GM21737 (cell line): ENCODE data around the gene SLC2A10.

Experiments used
- ATAC-seq: cut with Tn5 transposase; IDR thresholded peaks from one replicate; pipeline ENCODE4 v1.9.1; 2021; ENCODE audit warnings: mild to moderate bottlenecking, moderate library complexity; ENCODE audit not compliant: unreplicated experiment

The SLC2A10 gene

DNA sequence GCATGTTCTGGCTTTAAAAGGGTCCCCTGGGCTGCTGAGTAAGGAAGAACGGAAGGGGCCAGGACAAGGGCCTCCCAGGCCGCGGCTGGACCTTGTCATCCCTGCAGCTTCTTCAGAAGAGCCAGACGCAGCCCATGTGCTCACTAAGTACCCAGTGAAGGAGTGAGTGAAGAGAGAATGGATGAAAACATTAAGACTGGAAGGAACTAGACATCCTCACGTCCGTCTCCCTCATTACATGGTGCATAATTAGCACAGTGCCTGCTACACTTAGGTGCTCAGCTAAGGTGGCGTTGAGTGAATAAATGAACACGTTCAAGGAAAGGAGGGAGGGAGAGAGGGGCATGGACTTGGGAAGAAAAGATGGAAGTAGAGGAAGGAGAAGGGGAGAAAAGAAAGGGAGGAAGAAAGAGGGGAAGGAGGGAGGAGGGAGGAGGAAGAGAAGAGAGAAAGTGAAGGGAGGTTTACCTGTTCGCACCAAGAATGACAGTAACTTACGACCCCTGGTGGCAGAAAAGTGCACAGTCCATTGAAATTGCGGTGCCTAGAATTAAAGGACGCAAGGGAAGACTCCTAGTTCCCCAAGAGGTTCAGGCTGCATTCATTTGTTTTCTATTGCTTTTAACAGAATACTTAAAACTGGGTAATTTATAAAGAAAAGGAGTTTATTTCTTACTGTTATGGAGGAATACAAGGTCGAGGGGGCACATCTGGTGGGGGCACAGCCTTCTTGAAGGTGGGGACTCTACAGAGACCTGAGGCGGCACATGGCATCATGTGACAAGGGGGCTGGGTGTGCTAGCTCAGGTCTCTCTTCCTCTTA is 28.2 kb upstream of the SLC2A10 start:
- ATAC-seq, result no peak

DNA sequence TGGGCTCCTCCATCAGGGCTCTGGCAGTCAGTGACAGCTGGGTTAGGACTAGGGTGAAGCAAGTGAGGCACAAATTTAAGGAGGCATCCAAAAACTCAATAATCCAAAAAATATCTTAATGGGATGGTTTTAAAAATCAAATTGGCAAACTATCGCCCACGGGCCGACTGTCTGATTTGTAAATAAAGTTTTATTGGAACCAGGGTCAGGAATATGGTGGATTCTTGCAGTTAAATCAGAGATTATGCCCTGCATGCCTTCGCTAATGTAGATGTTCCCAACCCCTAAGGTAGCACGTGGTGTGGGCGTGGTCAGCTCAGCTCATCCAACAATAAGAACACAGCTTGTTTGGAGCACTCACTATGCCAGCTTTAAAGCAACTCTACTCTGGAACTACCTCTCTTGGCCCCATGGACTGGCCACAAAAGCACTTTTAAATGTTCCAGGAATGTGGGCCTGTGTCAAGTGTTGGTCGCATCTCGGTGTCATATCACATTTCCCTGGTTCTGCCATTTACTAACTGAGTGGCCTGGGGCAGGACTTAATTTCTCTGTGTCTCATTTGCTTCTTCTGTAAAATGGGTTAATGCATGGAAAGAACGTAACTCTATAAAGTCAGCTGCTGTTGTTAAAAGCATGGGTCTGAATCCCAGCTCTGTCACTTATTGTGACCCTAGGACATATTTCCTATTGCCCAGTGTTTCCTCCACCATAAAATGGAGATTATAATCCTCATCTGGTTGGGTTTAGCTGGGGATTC is 27.2 kb upstream of the SLC2A10 start:
- ATAC-seq, result no peak

DNA sequence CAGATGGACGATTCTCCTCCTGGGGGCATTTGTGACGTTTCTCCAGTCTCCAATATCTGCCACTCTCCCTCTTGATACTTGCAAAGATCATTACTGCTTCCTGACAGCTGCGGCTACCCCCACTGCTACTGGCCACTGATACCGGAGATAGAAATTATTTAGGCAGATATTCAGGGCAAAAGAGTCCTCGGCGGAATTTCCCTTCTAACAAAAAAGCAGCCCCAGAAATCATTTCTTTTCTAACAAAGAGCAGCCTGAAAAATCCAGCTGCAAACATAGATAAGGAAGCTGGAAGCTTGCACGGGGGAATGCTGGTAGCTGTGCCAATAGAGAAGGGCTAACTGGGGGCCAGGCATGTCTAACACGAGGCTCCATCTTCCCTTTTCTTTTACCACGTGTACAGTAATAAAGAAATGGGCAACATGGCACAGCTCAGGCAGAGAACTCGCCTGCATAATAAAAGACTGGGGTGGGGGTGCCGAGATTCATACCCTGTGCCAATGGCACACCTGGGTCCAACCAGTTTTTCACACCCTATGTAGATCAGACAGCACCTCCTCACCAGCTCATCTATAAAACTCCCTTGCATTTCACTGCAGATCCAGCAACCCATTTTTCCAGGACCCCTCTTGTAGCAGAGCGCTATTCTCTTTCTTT is 26.3 kb upstream of the SLC2A10 start:
- ATAC-seq, result no peak

DNA sequence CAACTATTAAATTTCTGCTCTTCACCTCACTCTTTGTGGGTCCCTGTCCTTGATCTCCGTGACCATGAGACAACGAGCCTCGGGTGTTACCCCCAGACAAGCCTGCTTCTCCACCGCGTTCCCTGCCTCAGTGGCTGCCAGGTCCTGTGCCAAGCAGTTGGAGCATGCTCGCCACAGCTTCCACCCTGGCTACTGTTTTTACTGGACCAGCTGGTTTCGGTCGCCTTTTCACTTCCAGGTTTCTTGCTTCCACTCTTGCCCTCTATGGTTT is 25.8 kb upstream of the SLC2A10 start:
- no peak for ATAC-seq

DNA sequence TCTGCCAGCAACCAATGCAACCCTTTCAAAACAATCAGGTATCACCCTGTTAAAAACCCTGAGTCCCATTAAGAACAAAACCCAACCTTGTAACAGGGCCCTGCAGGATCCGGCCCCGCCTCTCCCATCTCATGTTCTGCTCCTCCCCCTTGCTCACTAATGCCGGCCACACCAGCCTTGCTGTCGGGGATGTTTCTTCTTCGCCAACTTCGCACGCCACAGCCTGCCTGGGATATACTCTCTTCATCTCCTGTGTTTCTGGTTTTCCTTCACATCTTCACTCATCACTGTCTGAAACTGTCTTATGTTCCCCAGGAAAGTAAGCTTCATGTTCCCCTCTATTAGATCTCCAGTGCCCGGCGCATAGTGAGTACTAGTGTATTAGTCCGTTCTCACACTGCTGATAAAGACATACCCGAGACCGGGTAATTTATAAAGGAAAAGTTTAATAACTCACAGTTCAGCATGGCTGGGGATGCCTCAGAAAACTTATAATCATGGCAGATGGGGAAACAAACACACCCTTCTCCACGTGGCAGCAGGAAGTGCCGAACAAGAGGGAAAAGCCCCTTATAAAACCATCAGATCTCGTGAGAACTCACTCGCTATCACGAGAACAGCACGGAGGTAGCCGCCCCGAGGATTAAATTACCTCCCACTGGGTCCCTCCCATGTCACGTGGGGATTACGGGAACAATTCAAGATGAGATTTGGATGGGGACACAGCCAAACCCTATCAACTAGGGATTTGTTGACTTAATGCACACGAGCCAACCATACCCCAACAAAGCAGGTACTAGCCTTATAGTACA is 25.3 kb upstream of the SLC2A10 start:
- no peak for ATAC-seq

DNA sequence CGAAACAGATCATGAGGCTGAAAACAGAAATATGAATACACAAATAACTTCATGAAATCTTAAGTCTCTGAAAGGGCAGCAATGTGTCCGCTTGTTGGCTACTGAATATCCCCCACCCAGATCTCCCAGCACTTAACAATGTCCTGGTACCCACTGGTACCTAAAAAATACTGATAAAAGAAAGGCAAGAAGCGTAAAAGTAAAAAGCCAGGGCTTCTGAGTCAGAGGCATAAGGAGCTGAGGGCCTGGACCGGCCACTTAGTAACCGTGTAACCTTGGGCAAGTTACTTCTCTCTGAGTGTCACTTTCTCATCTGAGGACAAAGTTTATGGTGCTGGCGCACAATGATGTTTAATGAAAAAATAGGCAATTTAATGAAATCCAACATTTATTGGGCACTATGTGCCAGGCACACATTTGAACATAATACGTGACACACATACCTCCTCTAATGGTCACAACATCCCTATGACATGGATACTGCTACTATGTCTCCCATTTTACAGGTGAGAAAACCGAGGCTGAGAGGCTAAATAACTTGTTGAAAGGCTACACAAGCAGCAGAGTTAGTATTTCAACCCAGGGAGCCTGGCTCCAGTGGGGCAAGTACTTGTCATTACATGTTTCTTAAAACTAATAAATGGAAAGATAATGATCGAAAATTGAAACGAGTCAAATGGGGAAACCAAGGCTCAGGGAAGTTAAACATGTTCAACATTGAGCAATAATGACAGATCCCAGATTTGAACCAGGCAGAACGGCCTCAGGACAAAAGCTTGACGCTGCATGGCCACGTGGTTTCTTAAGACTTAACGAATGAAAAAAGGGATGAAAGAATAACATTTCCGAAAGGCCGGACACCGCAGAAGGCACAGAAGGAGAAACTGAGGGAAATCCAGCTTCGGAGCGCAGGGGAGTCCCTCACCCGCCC is 21.0 kb upstream of the SLC2A10 start:
- no peak for ATAC-seq

DNA sequence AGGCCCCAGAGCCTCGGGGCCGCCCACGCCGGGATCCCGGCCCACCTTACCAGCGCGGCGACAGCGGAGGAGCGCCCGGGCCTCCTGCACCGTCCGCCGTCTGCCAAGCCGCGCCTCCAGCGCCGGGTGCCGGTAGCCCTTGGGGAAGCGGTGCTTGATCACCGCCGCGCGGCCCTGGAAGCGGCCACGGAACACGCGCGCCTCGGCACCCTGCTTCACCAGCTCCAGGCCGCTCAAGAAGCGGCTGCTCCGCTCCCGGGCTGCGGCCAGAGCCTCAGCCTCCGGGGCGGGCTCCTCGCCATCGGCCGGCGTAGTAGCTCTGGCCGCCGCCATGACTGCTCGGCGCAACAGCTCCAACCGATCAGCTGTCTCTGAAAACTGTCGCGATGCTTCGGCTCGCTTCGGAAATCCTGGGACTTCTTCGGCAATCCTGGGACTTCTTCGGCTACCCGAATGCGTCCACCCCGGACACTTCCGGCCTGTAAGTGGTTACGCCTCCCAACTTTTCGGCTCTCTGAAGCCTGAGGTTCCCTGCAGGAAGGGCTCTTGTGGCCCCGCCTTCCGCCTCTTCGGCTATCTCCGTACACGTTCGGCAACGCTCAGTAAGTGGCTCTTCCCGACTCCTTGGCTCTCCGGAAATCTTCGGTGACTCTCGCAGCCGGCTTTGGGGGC is 20.2 kb upstream of the SLC2A10 start, which contains the start of gene TP53RK:
Gene TP53RK, minus strand, starts transcription at position 363 of the 672 bp plus-strand sequence. Its CDS starts 30 bp downstream, at position 333.
- ATAC-seq, result peak; percentile 95

DNA sequence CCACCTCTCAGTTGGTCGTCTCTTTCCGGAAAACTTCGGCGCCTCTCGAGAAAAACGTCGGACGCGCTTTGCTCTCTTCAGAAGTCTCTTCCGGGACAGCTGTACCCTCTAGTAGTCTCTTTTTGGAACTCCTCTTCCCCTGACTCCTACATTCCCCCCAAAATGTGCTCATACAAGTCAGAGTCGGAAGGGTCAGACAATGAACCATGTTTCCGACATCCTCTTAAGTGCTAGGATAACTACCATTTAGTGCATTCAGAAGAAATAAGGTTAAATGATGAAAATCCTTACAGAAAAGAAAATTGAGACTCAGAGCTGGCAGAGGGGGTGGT is 19.7 kb upstream of the SLC2A10 start:
- ATAC-seq, result no peak

DNA sequence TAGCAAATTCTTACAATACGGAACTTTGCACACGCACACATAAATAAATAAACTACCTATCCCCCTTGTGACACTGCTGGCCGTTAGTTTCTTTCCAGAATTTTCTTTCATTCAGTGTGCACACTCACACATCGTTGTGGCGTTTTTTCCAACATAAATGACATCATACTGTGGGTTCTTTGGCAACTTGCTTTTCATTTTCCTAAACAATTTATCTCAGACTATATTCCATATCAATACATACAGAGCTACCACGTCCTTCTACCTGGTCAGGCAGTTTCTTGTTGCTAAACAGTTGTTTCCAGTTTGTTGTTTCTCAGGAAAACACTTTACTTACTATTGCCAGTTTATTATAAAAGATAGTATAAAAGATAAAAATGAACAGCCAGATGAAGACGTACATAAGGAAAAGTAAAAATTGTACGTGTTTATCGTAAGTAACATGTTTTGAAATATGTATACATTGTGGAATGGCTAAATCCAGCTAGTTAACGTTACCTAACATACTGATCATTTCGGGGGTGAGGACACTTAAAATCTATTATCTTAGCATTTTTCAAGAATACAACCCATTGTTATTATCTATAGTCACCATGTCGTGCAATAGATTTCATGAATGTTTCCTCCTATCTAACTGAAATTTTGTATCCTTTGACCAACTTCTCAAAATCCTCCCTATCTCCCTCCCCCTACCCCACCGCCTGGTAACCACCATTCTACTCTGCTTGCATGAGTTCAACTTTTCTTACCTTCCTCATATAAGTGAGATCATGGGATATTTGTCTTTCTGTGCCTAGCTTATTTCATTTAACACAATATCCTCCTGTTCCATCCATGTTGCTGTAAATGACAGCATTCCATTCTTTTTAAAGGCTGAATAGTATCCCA is 19.0 kb upstream of the SLC2A10 start:
- ATAC-seq, result no peak

DNA sequence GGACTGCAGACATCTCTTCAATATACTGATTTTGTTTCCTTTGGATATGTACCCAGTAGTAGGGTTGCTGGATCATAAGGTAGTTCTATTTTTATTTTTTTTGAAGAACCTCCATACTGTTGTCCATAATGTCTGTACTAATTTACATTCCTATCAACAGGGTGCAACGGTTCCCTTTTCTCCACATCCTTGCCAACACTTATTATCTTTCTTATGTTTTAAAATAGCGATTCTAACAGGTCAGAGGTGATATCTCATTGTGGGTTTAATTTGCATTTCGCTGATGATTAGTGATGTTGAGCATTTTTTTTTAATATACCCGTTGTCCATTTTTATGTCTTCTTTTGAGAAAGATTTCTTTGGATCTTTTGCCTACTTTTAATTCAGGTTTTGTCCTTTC is 18.3 kb upstream of the SLC2A10 start:
- ATAC-seq, result no peak

DNA sequence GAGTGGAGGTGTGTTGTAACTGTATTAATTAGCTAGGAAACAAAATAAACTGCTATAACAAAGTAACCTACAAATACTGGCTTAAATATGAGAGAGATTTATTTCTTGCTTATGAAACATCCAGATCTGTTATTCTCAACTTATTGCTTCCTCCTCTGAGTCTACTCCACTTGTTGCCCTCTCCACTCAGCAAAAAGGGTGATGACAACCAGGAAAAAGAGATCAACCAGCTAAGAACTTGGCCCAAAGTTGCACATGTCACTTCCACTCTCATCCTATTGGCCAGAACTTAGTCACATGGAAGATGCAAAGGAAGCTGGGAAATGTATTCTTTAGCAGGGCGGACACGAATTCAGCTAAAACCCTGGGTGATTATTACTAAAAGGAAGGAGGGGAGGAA is 15.0 kb upstream of the SLC2A10 start:
- no peak for ATAC-seq

DNA sequence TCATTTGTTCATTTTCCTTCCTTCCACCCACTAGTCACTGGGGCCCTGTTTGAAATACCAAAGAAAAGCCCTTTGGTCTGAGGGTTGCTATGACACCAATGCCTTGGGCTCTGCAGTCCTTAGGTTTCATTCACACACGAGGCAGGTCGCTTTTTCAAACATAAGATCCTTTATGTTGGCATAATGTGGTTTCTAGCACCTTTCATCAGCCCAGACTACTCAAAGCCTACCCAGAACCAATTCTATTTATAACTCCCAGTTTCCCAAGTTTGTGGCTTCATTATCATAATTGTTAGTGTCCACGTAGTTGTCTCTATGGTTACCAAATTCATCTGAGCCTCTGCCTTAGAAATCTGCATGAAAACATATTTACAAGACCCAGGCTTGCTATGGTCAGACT is 13.6 kb upstream of the SLC2A10 start:
- ATAC-seq, result no peak

DNA sequence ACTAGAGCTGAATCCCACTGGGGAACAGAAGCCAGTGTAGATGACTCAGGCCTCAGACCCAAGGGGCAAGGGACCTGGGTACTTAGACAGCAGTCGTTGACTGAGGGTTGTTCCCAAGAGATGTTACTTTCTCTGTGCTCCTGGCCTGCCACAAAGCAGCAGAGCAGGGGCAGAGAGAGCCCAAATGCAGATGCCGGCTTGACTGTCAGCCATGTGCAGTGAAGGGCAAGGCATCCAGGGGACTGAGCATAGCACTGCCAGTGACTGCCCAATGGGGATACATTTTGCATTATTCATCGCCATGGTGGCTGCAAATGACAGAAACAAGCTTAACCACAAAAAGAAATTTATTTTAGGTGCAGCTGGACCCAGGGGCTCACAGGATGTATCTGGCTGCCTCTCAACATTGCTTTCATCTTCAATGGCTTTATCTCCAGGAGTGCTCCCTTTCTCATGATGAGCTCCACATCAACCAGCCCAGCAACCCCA is 12.6 kb upstream of the SLC2A10 start:
- no peak for ATAC-seq

DNA sequence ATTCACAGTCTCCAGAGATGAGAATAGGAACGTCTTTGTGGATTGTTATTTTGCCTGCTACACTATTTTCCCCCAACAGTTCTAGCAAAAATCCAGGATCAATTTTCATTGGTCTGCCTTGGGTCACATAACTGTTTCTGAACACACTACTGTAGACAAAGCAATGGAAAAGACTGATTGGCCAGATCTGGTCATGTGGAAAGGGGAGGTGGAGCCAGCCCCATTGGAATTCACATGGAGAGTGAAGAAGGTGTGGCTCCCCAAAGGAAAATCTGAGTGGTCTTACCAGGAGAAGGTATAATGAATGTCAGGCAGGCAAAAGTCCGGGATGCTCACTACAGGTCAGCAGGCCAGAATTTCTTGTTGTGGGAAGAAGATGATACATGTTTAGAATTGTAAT is 10.7 kb upstream of the SLC2A10 start:
- no peak for ATAC-seq

DNA sequence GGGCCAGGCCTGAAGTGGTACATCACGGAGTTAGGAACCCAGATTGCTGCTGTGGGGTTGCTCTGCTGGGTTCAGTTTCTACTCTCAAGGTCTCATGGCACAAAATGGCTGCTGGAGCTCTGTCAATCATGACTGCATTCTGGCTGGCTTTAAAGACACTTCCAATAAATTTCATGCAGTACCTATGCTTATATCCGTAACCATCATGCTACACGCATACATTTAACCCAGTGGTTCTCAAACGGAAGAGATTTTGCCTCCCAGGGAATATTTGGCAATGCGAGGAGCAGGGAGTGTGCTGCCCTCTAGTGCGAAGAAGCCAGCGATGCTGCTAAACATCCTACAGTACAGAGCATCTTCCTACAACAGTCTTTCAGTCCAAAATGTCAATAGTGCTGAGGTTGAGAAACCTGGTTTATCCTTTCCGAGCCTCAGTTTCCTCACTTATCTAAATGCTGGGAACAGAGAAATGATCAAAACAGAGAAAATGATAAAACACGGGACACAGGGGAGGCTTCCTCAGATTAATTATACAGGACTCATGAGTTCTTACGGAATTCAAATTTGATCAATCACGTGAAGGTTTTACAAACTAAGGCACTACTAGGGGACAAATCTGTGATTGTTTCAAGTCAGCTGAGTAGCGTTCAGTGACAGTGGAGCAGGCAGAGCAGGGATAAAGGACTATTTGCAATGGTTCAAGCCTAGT is 9.6 kb upstream of the SLC2A10 start:
- ATAC-seq, result no peak

DNA sequence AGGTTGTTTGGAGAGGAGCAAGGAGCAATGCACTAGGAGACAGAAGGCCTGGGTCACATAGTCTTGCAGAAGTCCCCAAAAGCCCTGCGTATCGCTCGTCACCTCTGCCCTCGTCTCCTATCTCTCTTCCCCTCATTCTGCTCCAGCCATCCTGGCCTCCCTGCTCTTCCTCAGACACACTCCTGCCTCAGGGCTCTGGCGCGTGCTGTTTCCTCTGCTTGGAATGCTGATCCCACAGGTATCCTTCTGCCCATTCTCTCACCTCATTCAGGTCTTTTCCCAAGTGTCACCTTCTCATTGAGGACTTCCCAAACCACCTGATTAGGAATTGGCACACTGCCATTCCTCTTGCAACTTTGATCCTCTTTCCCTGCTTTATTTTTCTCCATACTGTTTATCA is 9.0 kb upstream of the SLC2A10 start:
- no peak for ATAC-seq

DNA sequence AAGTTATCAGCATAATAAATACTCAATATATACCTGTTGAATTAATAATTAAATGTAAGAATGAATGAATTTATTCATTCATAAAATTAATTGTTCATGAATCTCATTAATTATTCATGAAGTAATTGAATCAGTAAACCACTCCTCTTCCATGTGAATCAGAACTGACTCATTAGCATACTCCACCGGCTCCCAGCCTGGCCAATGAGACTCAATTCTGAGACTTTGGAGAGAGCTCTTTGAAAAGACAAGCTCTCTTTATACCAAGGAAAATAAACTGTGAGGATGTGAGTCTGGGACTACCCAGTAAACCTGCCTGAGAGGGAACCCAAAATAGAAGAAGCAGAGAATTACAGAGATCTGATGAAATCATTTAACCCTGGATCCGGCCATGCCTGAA is 8.4 kb upstream of the SLC2A10 start:
- ATAC-seq, result no peak

DNA sequence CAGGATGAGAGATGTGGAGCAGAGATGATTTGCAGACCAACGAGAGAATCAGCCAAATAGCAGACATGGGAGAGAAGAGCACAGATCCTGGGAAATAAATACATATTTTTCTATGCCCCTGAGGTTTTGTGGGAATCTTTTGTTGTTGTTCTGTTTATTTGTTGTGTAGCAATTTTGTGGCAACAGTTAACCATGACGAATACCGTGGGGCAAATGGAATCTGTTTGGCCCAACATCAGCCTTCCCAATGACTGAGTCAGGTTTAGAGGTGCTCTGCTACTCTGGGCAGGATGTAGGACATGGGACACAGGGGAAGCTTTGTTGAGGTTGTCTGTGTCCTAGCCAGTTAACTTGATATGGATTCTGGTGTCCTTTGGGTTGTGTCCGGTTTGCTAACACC is 7.9 kb upstream of the SLC2A10 start:
- ATAC-seq, result no peak
